ENCODE results near the gene RABL2B.
A peak's percentile ranks its signal among the peaks of the same experiment; 100 is the strongest.

Gene RABL2B

GRCh38 chr22:50737728-50738648 lies 45.4 kb downstream of the RABL2B start, which contains the start of gene ACR:
TSS of gene ACR (plus strand) at chr22:50738204. CDS start at chr22:50738236, 32 bp downstream.
- no peak for DNase-seq

- DNase-seq, result no peak
These were observed 47.8 kb downstream of the RABL2B start for GRCh38 chr22:50735739-50736030.

- DNase-seq, result no peak
These were observed 48.3 kb downstream of the RABL2B start for GRCh38 chr22:50734986-50735738.

- no peak for DNase-seq
These were observed 49.1 kb downstream of the RABL2B start for GRCh38 chr22:50734343-50734771.

GRCh38 chr22:50733521-50734342 lies 49.7 kb downstream of the RABL2B start:
- DNase-seq, result no peak

GRCh38 chr22:50732681-50733080 lies 50.8 kb downstream of the RABL2B start:
- no peak for DNase-seq

GRCh38 chr22:50731811-50732624 lies 51.4 kb downstream of the RABL2B start:
- DNase-seq, result peak; percentile 57

GRCh38 chr22:50730941-50731661 lies 52.3 kb downstream of the RABL2B start:
- no peak for DNase-seq

- DNase-seq, result no peak
These were observed 53.2 kb downstream of the RABL2B start for GRCh38 chr22:50730013-50730891.

GRCh38 chr22:50729391-50730012 lies 53.9 kb downstream of the RABL2B start:
- DNase-seq, result no peak

- DNase-seq, result no peak
These were observed 54.9 kb downstream of the RABL2B start for GRCh38 chr22:50728523-50728931.

- DNase-seq, result no peak
These were observed 55.5 kb downstream of the RABL2B start for GRCh38 chr22:50727678-50728522.

- DNase-seq, result no peak
These were observed 56.6 kb downstream of the RABL2B start for GRCh38 chr22:50726643-50727340.

- DNase-seq, result no peak
These were observed 57.8 kb downstream of the RABL2B start for GRCh38 chr22:50725597-50725996.

GRCh38 chr22:50724616-50725015 lies 58.8 kb downstream of the RABL2B start:
- no peak for DNase-seq

- no peak for DNase-seq
These were observed 59.4 kb downstream of the RABL2B start for GRCh38 chr22:50723991-50724390.

- DNase-seq, result no peak
These were observed 60.6 kb downstream of the RABL2B start for GRCh38 chr22:50722716-50723428.

All from CD4-positive, alpha-beta T cell treated with Interleukin-4 for 4 hours (primary cell).